ENCODE data around the gene TNKS2.

DNA sequence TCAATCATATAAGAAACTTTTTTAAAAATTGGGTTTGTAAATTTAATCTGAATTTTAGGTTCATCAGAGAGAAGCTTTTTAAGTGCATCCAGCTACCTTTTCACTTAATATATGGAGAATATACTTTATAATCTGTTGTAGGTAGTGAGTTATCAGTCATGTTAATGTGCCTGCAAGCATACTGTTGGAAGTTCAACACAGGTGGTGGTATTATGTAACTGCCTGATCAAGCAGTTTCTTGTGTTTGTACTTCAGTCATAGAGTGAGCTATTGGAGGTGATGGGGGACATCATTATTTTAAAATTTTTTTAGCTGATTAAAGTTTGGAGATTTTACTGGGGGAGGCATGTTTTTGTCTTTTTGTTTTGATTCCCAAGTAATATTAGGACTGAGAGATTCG is 2.5 kb downstream of the TNKS2 start:
- TF ChIP-seq POLR2AphosphoS5 (IDR thresholded peaks at IDR 0.05) = no peak
- TF ChIP-seq, protein P1, sequence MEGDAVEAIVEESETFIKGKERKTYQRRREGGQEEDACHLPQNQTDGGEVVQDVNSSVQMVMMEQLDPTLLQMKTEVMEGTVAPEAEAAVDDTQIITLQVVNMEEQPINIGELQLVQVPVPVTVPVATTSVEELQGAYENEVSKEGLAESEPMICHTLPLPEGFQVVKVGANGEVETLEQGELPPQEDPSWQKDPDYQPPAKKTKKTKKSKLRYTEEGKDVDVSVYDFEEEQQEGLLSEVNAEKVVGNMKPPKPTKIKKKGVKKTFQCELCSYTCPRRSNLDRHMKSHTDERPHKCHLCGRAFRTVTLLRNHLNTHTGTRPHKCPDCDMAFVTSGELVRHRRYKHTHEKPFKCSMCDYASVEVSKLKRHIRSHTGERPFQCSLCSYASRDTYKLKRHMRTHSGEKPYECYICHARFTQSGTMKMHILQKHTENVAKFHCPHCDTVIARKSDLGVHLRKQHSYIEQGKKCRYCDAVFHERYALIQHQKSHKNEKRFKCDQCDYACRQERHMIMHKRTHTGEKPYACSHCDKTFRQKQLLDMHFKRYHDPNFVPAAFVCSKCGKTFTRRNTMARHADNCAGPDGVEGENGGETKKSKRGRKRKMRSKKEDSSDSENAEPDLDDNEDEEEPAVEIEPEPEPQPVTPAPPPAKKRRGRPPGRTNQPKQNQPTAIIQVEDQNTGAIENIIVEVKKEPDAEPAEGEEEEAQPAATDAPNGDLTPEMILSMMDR (IDR thresholded peaks at IDR 0.05) = no peak

All from prostate gland (tissue), 2 donors.